Activated CD8-positive, alpha-beta memory T cell treated with anti-CD3 and anti-CD28 coated beads, Interleukin-2, amount 50 U/mL, for 48 hours (primary cell): ENCODE results near the gene ZNF407.

ENCODE experiments used
- DNase-seq: peaks from one replicate; pipeline ENCODE4 v3.0.0-alpha.2; 2020

The ZNF407 gene

DNA sequence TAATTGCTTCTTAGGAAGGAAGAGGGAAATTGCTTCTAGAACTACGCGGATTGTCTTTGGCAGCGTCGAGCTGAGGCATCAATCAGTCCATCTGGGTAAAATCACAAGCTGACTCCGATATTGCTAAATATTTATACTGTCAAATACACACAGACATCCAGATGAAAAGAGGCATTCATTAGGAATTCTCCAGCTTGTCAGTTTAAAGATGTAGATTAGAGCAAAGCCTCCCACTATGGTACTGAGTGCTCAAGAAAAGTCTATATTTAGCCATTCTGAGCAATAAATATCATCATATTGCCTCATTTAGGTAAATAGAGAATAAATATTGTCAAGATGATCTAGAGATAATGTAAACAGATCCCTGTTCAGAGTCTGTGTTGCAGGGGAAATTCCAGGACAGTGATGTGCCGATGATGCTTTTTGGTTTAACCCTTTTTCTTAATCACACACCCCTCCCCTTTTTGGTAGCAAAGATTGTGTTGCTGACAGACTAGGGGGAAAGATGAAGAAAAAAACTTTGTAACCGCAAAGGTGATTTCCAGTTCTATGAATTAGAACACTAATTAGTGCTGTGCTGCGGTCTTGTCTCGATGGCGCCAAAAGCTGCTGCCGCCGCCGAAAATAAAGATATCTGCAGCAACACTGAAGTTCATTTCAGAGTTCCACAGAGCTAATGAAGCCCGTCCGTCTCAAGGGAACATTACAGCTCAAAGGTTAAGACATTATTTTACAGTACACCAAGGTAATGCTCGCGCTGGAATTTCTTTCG, 439.4 kb downstream of the ZNF407 start:
- no peak for DNase-seq

GRCh38 chr18:75037689-75037955, 440.0 kb downstream of the ZNF407 start:
- DNase-seq, result no peak

- no peak for DNase-seq
Observed at GRCh38 chr18:75041586-75041985, 443.9 kb downstream of the ZNF407 start.

DNA sequence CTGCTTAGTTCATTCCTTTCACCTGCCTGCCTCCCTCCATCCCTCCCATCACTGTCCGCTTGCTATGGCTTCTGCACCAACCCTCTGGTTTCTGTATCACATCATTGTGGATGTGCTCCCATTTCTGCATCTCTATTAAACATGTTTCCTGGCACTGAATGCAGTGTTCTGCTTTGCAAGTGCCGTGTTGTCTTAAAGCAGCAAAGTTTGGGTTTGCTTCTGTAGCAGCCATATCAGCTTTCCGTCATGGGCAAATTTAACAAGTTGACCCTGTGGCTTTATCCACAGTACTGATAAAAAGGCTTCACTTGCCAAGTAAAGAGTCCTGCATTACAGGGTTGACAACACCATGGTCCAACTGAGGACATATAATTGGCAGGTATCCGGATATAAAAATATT, 445.8 kb downstream of the ZNF407 start:
- DNase-seq, result no peak

DNA sequence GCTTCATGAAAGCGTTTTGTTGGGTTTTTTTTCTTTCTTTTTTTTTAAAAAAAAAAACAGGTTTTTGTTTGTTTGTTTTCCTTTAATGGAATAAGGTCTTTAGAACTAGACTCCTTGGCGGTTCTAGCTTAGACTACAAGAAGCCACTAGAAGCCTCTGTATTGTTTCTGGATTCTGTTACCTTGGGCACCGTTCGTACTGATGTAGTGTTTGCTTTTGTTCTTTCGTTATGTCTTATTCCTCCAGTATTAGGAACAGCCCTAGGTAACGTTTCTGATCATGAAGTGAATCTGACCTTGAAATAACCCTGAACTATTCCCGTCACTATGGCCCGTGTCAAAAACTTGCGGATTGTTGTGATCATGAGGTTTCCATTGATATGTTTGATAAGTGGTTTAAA, 446.6 kb downstream of the ZNF407 start:
- DNase-seq, result no peak

GRCh38 chr18:75044791-75045190, 447.1 kb downstream of the ZNF407 start:
- DNase-seq, result no peak

DNA sequence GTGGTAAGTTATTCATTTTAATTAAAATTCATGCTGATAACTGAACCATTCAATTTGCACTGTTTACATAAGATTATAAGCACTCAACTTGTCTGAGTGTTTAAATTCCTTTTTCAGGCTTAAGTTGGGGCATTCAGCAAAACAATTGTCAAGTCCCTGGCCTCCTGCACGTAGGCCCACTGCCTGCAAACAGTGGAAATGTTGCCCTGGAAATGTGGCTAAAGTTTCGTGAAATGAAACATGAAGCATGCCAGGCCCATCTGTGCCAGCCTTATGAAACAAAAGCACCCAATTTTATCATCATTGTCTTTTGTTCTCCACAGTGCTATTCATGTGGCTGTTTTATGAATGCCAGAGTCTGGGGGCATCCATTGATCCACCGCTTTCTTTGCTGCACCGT, 447.6 kb downstream of the ZNF407 start:
- DNase-seq, result no peak

GRCh38 chr18:75047240-75047961, 449.7 kb downstream of the ZNF407 start:
- DNase-seq, result no peak

DNA sequence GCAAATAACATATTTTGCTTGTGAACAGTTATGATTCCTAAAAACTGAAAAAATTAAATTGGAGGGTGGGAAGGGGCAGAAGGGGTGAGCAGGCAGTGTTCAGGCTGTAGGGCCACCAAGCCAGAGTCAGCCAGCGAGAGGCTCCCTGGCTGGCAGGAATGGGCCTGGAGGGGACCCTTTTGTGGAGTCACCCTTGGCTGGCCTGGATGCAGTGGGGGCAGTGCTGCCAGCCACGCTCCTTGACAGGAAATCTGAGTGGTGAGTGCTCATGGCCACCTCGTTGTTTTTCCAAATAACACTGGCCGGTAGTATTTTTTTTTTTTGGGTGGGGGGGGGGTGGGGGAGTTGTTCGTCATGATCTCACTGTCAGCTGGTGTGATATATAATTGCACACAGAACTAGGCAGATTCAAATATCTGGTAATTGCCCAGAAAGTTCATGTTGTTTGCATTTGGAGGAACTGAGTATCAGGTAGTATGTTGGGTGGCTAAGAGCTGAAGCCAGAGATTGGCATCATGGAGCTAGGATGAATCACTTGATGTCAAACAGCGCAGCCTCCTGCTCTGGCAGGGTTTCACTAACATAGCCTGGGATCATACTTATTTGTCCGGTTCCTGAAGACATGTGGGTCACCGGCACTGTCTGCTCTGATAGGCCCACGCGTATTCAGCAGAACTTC, 451.2 kb downstream of the ZNF407 start:
- no peak for DNase-seq

DNA sequence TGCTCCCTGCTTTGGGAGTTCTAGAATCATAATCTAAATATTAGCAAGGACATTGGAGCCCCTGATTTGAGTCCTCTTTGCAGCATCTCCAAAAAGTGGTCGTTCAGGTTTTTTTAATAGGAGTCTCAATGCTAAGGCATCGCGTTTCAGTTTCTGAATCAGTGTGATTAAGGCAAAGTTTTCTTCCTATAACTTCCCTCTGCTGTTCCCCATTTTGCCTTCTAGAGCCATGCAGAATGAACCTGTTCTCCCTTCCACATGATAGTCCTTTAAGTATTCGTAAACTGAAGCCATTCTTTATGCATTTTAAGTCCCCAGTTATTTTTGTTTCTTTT, 451.8 kb downstream of the ZNF407 start:
- DNase-seq, result no peak

GRCh38 chr18:75051757-75052156, 454.1 kb downstream of the ZNF407 start:
- no peak for DNase-seq

GRCh38 chr18:75052475-75052874, 454.8 kb downstream of the ZNF407 start:
- DNase-seq, result no peak

GRCh38 chr18:75053028-75053629, 455.5 kb downstream of the ZNF407 start:
- no peak for DNase-seq

GRCh38 chr18:75054046-75054445, 456.4 kb downstream of the ZNF407 start:
- no peak for DNase-seq

DNA sequence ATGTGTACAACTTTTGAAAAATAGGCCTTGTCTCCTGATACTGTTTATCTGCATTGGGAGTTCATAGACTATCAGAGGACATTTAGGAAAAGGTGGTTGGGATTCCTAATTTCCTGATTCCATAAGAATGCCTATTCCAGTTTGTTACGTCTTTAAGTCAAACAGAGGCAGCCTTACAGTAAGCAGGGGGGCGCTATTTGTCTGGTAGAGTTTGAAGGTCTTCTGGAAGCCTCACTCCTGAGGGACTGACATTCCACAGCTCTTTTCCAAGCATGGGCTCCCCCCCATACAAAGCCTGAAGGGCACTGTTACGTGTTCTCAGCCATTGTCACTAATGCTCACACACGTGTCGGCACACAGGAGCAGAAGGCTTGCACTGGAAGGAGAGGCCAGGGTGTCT, 456.9 kb downstream of the ZNF407 start:
- DNase-seq, result no peak

- DNase-seq, result no peak
Observed at GRCh38 chr18:75057169-75057960, 459.7 kb downstream of the ZNF407 start.

DNA sequence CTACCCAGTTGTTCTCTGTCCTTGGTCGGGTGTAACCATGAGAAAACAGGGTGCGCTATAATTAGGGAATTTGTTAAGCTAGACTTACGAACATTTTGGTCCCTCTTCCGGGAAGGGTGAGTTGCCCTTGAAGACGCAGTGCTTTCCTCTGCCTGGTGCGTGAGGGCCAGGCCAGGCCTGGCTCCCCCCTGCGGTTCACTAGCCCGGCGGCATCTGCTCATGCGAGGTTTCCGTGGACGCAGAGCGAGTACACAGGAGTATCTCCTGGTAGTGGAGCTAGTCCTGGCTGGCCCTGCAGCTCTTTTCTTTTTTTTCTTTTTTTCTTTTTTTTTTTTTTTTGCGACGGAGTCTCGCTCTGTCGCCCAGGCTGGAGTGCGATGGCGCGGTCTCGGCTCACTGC, 462.5 kb downstream of the ZNF407 start:
- DNase-seq, result no peak

DNA sequence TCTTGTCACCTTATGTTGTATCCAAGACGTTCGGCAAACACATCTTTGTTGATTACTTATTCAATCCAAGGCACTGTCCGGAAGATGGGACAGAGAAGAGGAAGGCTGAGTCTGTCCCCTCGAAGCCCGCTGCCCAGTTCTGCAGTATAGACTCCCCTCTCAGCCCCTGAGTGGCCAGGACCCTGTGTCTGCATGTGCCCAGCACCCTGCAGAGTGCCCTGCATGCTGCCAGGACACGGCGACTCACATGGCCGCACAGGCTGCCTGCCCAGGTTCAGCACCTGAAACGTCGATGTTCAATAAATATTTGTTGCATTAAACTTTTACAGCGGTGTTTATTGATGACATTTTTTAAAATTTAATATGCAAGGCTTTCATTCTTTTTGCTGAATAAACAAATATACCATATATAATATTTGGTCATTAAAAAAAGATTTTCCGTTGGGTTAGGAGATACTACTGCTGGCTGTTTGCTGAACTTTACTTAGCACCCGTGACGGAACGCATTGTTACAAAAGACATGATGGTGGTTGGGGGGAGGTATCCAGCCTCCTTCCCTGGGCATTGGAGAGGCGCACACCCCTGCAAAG, 464.7 kb downstream of the ZNF407 start:
- DNase-seq, result no peak

- DNase-seq, result no peak
Observed at GRCh38 chr18:75063196-75063595, 465.5 kb downstream of the ZNF407 start.

GRCh38 chr18:75063615-75064512, 466.2 kb downstream of the ZNF407 start:
- DNase-seq, result no peak

GRCh38 chr18:75064513-75064905, 466.8 kb downstream of the ZNF407 start:
- DNase-seq, result no peak
